ENCODE measurements around the gene ZNF579. TPM values are rescaled to one million over a fixed set of nuclear protein-coding genes. Genes with fewer than 3 reads are reported as not detected.
A peak's percentile ranks its signal among the peaks of the same experiment; 100 is the strongest.

Gene ZNF579
- total and polyA plus RNA-seq, 2 of the 8 experiments (the other 6 are each of a cell fraction or from before 2014, with no cell fraction given), result 10.0 to 18.9 TPM

- Histone ChIP-seq H3K79me1 (ENCODE audit: low read depth, low read length) (no peaks in the 10 kb centered on the region), H3K27ac (ENCODE audit: low read depth, low read length) (peak overlapping the region; percentile 51; the same call in 1 of the 2 replicates), H3K79me2 (ENCODE audit: control insufficient read depth in 1 of 2, insufficient read depth in 2 of 2, low read length in 2 of 2) (no peaks in the 10 kb centered on the region), H3K23me2 (ENCODE audit: low read depth, low read length) (peaks cover 14% of the 10 kb centered on the region; the same call in 1 of the 2 replicates), H2AK5ac (ENCODE audit: low read depth, low read length) (no peak overlapping the region), H3K23ac (ENCODE audit: insufficient read length) (no peak overlapping the region), H3K18ac (ENCODE audit: extremely low read depth, low read length) (peak overlapping the region; percentile 48; the same call in 1 of the 2 replicates), H3K4me1 (replicated peaks in 1 of 4; ENCODE audit: control insufficient read depth in 3 of 4, insufficient read depth in 4 of 4, low read length in 3 of 4) (peaks cover 0 to 17% (median 5%) of the 10 kb centered on the region in 4 experiments; a peak in 4 of 7 replicates), H3K14ac (ENCODE audit: insufficient read length) (no peak overlapping the region), H2BK12ac (ENCODE audit: low read depth, low read length) (no peak overlapping the region), H3K27me3 (replicated peaks in 1 of 4; ENCODE audit: control insufficient read depth in 3 of 4, extremely low read depth in 1 of 4, insufficient read depth in 3 of 4, low read length in 3 of 4) (no peaks in the 10 kb centered on the region; a peak in 2 of 7 replicates), H4K91ac (replicated peaks; ENCODE audit: insufficient read length, low read length) (no peak overlapping the region), H2BK5ac (ENCODE audit: low read depth, low read length) (peak overlapping the region; percentile 71; the same call in 1 of the 2 replicates), H4K8ac (ENCODE audit: extremely low read depth, insufficient read depth, low read length) (no peak overlapping the region), H3K36me3 (ENCODE audit: control insufficient read depth in 2 of 4, insufficient read depth in 4 of 4, low read length in 3 of 4) (no peaks in the 10 kb centered on the region; a peak in 1 of 8 replicates), H4K5ac (ENCODE audit: insufficient read length, low read depth, low read length) (peak overlapping the region; percentile 64), H2BK20ac (ENCODE audit: low read length) (no peak overlapping the region), H3K56ac (replicated peaks; ENCODE audit: insufficient read length, low read depth, low read length) (no peak overlapping the region), H3K4ac (replicated peaks; ENCODE audit: insufficient read length, low read depth, low read length) (no peak overlapping the region), H3K9me3 (ENCODE audit: insufficient read depth in 2 of 2, low read depth in 1 of 2, low read length in 1 of 2) (no peaks in the 10 kb centered on the region), H3K9ac (replicated peaks in 1 of 4; ENCODE audit: extremely low read depth in 1 of 4, low read depth in 3 of 4, low read length in 3 of 4) (no peak overlapping the region), H2AFZ (ENCODE audit: low read length) (no peak overlapping the region), H3K4me2 (ENCODE audit: insufficient read depth in 1 of 2, low read depth in 2 of 2, low read length in 2 of 2) (0 out of 4 replicates have a peak overlapping the region, but pooled peaks of 1 of the 2 experiments have one; percentile 29), H3K4me3 (ENCODE audit: extremely low read depth in 1 of 4, insufficient read depth in 2 of 4, low read depth in 3 of 4, low read length in 4 of 4) (no peak overlapping the region), H4K20me1 (replicated peaks in 1 of 2; ENCODE audit: control insufficient read depth in 1 of 2, insufficient read depth in 2 of 2, low read length in 2 of 2) (peaks cover 0 to 3% of the 10 kb centered on the region in 2 experiments), H2BK15ac (ENCODE audit: low read length) (no peak overlapping the region), H2BK120ac (replicated peaks; ENCODE audit: low read depth, low read length) (peak overlapping the region; percentile 78)
- ChIA-PET CTCF (ENCODE audit: partially characterized antibody) (interaction anchor here (1.2 to 1.7 kb wide), 2 partner anchors 15 to 95 kb away, joined by 3 read pairs; no protein-coding TSS in a partner anchor), POLR2A (ENCODE audit: partially characterized antibody) (interaction anchor here (0.9 kb wide), 1 partner anchor 20 kb away, joined by 3 read pairs; no protein-coding TSS in a partner anchor)
- no peak for DNase-seq (ENCODE audit: low read depth in 1 of 2, low spot score in 2 of 2)
- FAIRE-seq, result no peak
- WGBS, 2 experiments (ENCODE audit: extremely low coverage in 1 of 2, insufficient coverage in 1 of 2, insufficient read length in 1 of 2, insufficient replicate concordance in 2 of 2, low coverage in 1 of 2, low lambda C conversion rate in 2 of 2, missing lambda C conversion rate in 1 of 2), result 77% methylated on average over 3 of the region's 5 CpGs; no CpG with 5 or more reads in 1 of the 2 experiments
Measured at GRCh38 chr19:55538132-55538531, 42.5 kb downstream of the ZNF579 start.

All from H1 (cell line).